ENCODE results near the gene TNK2. TPM values are rescaled to one million over a fixed set of nuclear protein-coding genes. Genes with fewer than 3 reads are reported as not detected.

The TNK2 gene
- total RNA-seq, 1 experiment from 2014 or later, result 18.2 TPM

DNA sequence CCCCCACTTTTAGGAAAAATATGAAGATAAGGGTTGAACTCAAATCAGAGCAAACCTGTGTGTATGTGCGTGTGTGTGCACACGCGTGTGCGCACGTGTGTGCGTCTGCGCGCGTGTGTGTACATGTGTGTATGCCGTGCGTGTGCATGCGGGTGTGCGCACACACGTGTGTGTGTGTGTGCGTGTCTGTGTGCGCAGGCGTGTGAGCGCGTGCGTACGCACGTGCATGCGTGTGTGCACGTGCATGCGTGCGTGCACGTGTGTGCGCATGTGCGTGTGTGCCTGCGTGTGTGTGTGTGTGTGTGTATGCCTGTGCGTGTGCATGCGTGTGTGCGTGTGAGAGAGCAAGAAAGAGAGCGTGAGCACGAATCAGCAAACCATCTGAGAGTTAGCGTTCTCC lies 20.7 kb downstream of the TNK2 start:
- CTCF ChIA-PET, result no interaction called here
- no TSS peak for BruUV-seq (replicated peaks)
- H3K9me3 ChIP-seq (ENCODE audit: low read depth, low read length, poor library complexity, severe bottlenecking), result no peaks in the 10 kb centered on the region
- no peak overlapping the region for H3K4me3 ChIP-seq (ENCODE audit: low read depth, low read length, poor library complexity, severe bottlenecking)
- H3K36me3 ChIP-seq (ENCODE audit: insufficient read depth, low read length, poor library complexity, severe bottlenecking), result no peaks in the 10 kb centered on the region
- no peaks in the 10 kb centered on the region for H3K27me3 ChIP-seq (replicated peaks; ENCODE audit: insufficient read depth, low read depth, low read length, poor library complexity)
- TF ChIP-seq, protein P1, sequence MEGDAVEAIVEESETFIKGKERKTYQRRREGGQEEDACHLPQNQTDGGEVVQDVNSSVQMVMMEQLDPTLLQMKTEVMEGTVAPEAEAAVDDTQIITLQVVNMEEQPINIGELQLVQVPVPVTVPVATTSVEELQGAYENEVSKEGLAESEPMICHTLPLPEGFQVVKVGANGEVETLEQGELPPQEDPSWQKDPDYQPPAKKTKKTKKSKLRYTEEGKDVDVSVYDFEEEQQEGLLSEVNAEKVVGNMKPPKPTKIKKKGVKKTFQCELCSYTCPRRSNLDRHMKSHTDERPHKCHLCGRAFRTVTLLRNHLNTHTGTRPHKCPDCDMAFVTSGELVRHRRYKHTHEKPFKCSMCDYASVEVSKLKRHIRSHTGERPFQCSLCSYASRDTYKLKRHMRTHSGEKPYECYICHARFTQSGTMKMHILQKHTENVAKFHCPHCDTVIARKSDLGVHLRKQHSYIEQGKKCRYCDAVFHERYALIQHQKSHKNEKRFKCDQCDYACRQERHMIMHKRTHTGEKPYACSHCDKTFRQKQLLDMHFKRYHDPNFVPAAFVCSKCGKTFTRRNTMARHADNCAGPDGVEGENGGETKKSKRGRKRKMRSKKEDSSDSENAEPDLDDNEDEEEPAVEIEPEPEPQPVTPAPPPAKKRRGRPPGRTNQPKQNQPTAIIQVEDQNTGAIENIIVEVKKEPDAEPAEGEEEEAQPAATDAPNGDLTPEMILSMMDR (conservative IDR thresholded peaks at IDR 0.05; ENCODE audit: low read depth, low read length), result no peak
- TF ChIP-seq EZH2 (IDR thresholded peaks at IDR 0.05; ENCODE audit: borderline replicate concordance, low read depth, low read length, poor library complexity, severe bottlenecking), result no peak
- DNase-seq (ENCODE audit: low spot score), result no peak
- no peak overlapping the region for H3K27ac ChIP-seq (ENCODE audit: low read depth, low read length, poor library complexity, severe bottlenecking)
- intact Hi-C loops (cut with micrococcal nuclease; ENCODE audit: unreplicated experiment), result no loop called here
- no peaks in the 10 kb centered on the region for H3K4me1 ChIP-seq (ENCODE audit: insufficient read depth, low read length, poor library complexity, severe bottlenecking)
- POLR2A ChIA-PET (ENCODE audit: low non-redundant PET), result no interaction called here

GRCh38 chr3:195886181-195887141 lies 21.9 kb downstream of the TNK2 start:
- intact Hi-C loops (cut with micrococcal nuclease; ENCODE audit: unreplicated experiment), result no loop called here
- DNase-seq (ENCODE audit: low spot score), result no peak
- CTCF ChIA-PET, result interaction anchor here (1.2 kb wide), 1 partner anchor 8 kb away, joined by 4 read pairs; no protein-coding TSS in a partner anchor
- TF ChIP-seq, protein P1 (conservative IDR thresholded peaks at IDR 0.05; ENCODE audit: low read depth, low read length), result no peak
- TF ChIP-seq EZH2 (IDR thresholded peaks at IDR 0.05; ENCODE audit: borderline replicate concordance, low read depth, low read length, poor library complexity, severe bottlenecking), result no peak
- no peak overlapping the region for H3K4me3 ChIP-seq (ENCODE audit: low read depth, low read length, poor library complexity, severe bottlenecking)
- no peaks in the 10 kb centered on the region for H3K4me1 ChIP-seq (ENCODE audit: insufficient read depth, low read length, poor library complexity, severe bottlenecking)
- H3K27ac ChIP-seq (ENCODE audit: low read depth, low read length, poor library complexity, severe bottlenecking), result no peak overlapping the region
- POLR2A ChIA-PET (ENCODE audit: low non-redundant PET), result no interaction called here
- H3K36me3 ChIP-seq (ENCODE audit: insufficient read depth, low read length, poor library complexity, severe bottlenecking), result no peaks in the 10 kb centered on the region
- no peaks in the 10 kb centered on the region for H3K27me3 ChIP-seq (replicated peaks; ENCODE audit: insufficient read depth, low read depth, low read length, poor library complexity)
- BruUV-seq (replicated peaks), result no TSS peak
- H3K9me3 ChIP-seq (ENCODE audit: low read depth, low read length, poor library complexity, severe bottlenecking), result no peaks in the 10 kb centered on the region

DNA sequence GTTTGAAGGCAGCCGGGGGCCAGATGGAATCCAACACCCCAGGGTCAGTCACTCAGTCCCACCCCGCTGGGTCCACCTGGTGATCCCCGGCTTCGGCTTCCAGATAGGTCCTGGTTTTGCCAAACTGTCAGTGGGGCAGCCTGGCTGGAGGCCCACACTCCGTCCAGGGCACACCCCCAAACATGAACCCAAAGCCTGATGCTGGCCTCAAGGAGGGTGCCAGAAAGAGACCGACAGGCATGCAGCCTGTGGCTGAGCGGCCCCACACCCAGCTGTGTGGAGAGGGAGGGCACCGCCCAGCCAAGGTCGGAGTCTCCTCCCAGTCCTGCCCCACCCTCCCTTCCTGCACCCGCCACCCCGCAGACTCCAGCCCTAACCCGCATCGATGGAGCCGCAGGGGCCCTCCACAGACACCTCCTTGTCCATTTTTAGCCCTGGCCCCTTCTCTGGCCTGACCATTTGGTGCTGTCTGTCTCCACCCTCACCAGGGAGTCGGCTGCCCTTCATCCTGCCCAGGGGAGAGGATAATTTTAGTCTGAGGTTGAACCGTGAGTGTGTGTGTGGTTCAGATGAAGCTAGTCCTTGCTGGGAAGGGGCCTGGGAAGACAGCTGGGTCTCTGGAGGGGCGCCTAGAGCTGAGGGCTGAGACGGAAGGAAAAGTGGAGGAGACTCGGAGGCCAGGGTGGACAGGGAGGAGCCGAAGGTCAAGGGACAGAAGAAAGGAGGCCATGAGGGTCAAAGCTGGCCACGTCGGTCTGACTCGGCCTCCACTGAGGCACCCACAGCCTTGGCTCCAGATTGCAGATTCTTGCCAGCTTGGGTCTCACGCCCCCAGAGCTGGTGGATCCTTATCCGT lies 23.1 kb downstream of the TNK2 start:
- no peak for DNase-seq (ENCODE audit: low spot score)
- Histone ChIP-seq H3K27ac (ENCODE audit: low read depth, low read length, poor library complexity, severe bottlenecking) (no peak overlapping the region), H3K27me3 (replicated peaks; ENCODE audit: insufficient read depth, low read depth, low read length, poor library complexity) (no peaks in the 10 kb centered on the region), H3K9me3 (ENCODE audit: low read depth, low read length, poor library complexity, severe bottlenecking) (no peaks in the 10 kb centered on the region), H3K4me3 (ENCODE audit: low read depth, low read length, poor library complexity, severe bottlenecking) (no peak overlapping the region), H3K4me1 (ENCODE audit: insufficient read depth, low read length, poor library complexity, severe bottlenecking) (no peaks in the 10 kb centered on the region), H3K36me3 (ENCODE audit: insufficient read depth, low read length, poor library complexity, severe bottlenecking) (no peaks in the 10 kb centered on the region)
- POLR2A ChIA-PET (ENCODE audit: low non-redundant PET), result no interaction called here
- CTCF ChIA-PET, result interaction anchor here (1.2 to 2.4 kb wide), 2 partner anchors 9 to 10 kb away, joined by 4 to 7 read pairs; no protein-coding TSS in a partner anchor
- intact Hi-C loops (cut with micrococcal nuclease; ENCODE audit: unreplicated experiment), result no loop called here
- TF ChIP-seq EZH2 (IDR thresholded peaks at IDR 0.05; ENCODE audit: borderline replicate concordance, low read depth, low read length, poor library complexity, severe bottlenecking), result no peak
- TF ChIP-seq, protein P1 (conservative IDR thresholded peaks at IDR 0.05; ENCODE audit: low read depth, low read length), result no peak
- no TSS peak for BruUV-seq (replicated peaks)

Measured in A673 (cell line).